ENCODE data around the gene HOXC10.

HOXC10 gene

GRCh38 chr12:54016478-54016964 lies 31.6 kb downstream of the HOXC10 start:
- no peak for DNase-seq (ENCODE audit: low read depth, low spot score)

GRCh38 chr12:54017027-54017788 lies 32.3 kb downstream of the HOXC10 start:
- no peak for DNase-seq (ENCODE audit: low read depth, low spot score)

- DNase-seq (ENCODE audit: low read depth, low spot score) = peak; percentile 43
Observed at GRCh38 chr12:54017878-54018467, 33.0 kb downstream of the HOXC10 start.

- no peak for DNase-seq (ENCODE audit: low read depth, low spot score)
Observed at GRCh38 chr12:54018468-54018984, 33.6 kb downstream of the HOXC10 start.

- DNase-seq (ENCODE audit: low read depth, low spot score) = no peak
Observed at GRCh38 chr12:54019091-54019811, 34.3 kb downstream of the HOXC10 start.

GRCh38 chr12:54019924-54020590 lies 35.1 kb downstream of the HOXC10 start:
- no peak for DNase-seq (ENCODE audit: low read depth, low spot score)

GRCh38 chr12:54020591-54021405 lies 35.9 kb downstream of the HOXC10 start:
- DNase-seq (ENCODE audit: low read depth, low spot score) = no peak

GRCh38 chr12:54021432-54022013 lies 36.6 kb downstream of the HOXC10 start:
- no peak for DNase-seq (ENCODE audit: low read depth, low spot score)

- no peak for DNase-seq (ENCODE audit: low read depth, low spot score)
Observed at GRCh38 chr12:54022960-54023884, 38.3 kb downstream of the HOXC10 start.

GRCh38 chr12:54024127-54024526 lies 39.2 kb downstream of the HOXC10 start:
- DNase-seq (ENCODE audit: low read depth, low spot score) = no peak

- DNase-seq (ENCODE audit: low read depth, low spot score) = no peak
Observed at GRCh38 chr12:54024581-54025305, 39.8 kb downstream of the HOXC10 start.

- no peak for DNase-seq (ENCODE audit: low read depth, low spot score)
Observed at GRCh38 chr12:54025499-54026405, 40.8 kb downstream of the HOXC10 start.

- DNase-seq (ENCODE audit: low read depth, low spot score) = no peak
Observed at GRCh38 chr12:54026640-54027441, 41.9 kb downstream of the HOXC10 start.

- DNase-seq (ENCODE audit: low read depth, low spot score) = no peak
Observed at GRCh38 chr12:54027442-54027786, 42.5 kb downstream of the HOXC10 start.

GRCh38 chr12:54028314-54029201 lies 43.6 kb downstream of the HOXC10 start, which contains the start of gene HOXC6:
TSS of gene HOXC6 (plus strand) at chr12:54028440. CDS start at chr12:54028522, 82 bp downstream.
- DNase-seq (ENCODE audit: low read depth, low spot score) = no peak

Measured in activated CD4-positive, CD25-positive, alpha-beta regulatory T cell treated with anti-CD3 and anti-CD28 coated beads, Interleukin-2, amount 50 U/mL, for 16 hours (primary cell).